Right lobe of liver (tissue), 4 donors: ENCODE data around the gene SELENOI.

Experiments used
- POLR2A ChIP-seq: fragments of 450-650 bp; IDR thresholded peaks from one replicate; pipeline ENCODE4 v1.6.1; 2017; ENCODE audit warnings: antibody characterized with exemption, mild to moderate bottlenecking
- TF ChIP-seq, protein P1 (sequence below), 4 donors: fragments of 200-600 bp in 3 of 4; fragments of 450-650 bp in 1 of 4; IDR thresholded peaks; one replicate each; pipeline versions ENCODE4 v1.5.1 to v1.8.0; 2016 to 2022; ENCODE audit warnings: antibody characterized with exemption in 4 of 4, mild to moderate bottlenecking in 2 of 4
- donor health status: DM: no; HTN: no; CAD: no.
- donor health status: DM: no; HTN: no; CAD: no.
- donor health status: DM: no; HTN: yes; CAD: no.

DNA sequence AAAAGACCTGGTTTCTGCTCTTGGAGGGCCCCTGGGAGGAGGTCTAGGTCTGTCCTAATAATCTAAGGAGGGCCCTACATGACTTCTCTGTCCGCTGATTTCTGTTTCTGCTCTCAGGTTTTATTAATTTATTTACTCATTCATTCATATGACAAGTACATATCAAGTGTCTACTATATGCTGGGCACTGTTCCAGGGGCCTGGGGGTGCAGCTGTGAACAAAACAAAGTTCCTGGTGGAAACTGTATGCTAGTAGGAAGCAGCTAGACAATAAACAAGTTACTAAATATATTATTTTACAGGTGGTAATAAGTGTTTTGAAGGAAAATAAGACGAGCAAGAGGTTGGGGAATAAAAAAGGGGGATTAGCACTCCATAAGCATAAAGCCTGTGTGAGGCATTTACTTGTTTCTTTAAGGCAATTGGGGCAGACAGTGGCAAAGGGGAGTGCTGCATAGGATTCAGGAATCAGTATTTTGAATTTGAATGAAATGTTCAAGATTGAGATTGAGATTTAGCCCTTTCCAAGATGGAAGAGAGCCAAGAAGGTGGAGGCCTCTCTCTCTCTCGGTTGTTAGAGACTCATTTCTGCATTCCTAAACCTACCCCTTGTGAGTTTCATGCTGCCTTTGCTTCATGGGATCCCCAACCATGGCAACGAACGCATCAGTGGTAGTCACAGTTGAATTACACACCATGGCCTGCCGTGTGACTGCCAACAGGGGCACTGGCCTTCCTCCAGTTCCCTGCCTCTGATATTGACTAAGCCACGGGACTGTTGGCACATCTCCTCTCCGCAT lies 84.0 kb downstream of the SELENOI start:
- TF ChIP-seq POLR2A, result no peak
- TF ChIP-seq, protein P1, sequence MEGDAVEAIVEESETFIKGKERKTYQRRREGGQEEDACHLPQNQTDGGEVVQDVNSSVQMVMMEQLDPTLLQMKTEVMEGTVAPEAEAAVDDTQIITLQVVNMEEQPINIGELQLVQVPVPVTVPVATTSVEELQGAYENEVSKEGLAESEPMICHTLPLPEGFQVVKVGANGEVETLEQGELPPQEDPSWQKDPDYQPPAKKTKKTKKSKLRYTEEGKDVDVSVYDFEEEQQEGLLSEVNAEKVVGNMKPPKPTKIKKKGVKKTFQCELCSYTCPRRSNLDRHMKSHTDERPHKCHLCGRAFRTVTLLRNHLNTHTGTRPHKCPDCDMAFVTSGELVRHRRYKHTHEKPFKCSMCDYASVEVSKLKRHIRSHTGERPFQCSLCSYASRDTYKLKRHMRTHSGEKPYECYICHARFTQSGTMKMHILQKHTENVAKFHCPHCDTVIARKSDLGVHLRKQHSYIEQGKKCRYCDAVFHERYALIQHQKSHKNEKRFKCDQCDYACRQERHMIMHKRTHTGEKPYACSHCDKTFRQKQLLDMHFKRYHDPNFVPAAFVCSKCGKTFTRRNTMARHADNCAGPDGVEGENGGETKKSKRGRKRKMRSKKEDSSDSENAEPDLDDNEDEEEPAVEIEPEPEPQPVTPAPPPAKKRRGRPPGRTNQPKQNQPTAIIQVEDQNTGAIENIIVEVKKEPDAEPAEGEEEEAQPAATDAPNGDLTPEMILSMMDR (IDR thresholded peaks at IDR 0.05), result no peak
